ENCODE results near the gene GPR84. TPM values are rescaled to one million over a fixed set of nuclear protein-coding genes. Genes with fewer than 3 reads are reported as not detected.

Gene GPR84
- total and polyA plus RNA-seq, 10 of the 15 experiments (the other 5 are each of a cell fraction or from before 2014, with no cell fraction given) = 0.37 to 4.7 (median 2.6) TPM

DNA sequence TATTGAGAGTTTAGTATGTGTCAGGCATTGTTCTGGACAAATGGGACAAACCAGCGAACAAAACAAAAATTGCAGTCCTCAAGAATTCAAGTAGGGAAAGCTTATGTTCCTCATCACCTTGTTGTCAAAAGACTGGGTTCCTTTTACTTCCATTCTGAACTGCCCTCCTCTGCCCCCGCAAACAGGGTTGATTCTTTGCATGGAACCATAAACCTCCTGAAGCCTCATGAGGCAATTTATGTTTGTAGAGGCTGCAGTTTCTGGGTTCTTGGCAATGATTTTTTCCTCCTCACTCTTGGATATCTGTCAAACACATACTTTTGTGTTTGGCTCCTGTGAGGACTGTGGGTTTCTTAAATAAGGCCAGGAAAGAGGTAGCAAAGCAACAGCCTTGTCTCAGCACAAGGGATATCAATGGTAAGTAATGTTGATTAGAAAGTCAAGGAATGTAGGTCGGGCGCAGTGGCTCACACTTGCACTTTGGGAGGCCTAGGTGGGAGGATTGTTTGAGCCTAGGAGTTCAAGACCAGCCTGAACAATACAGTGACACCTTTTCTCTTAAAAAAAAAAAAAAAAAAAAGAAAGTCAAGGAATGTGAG is 25.5 kb downstream of the GPR84 start:
- in situ Hi-C loops (cut with MboI) (no loop called here), intact Hi-C loops (cut with micrococcal nuclease; ENCODE audit: unreplicated experiment) (no loop called here)
- no peaks in the 10 kb centered on the region; the same call in 1 of the 2 replicates for H3K79me2 ChIP-seq (ENCODE audit: control insufficient read depth, insufficient read depth, low read length)
- RAD21 ChIA-PET (ENCODE audit: unreplicated experiment) = interaction anchor here (0.6 to 1.4 kb wide), 2 partner anchors 12 to 20 kb away, joined by 3 to 4 read pairs; no protein-coding TSS in a partner anchor
- H3K27me3 ChIP-seq (replicated peaks in 1 of 2; ENCODE audit: control insufficient read depth in 2 of 2, insufficient read depth in 2 of 2, low read length in 1 of 2) = no peaks in the 10 kb centered on the region
- no peaks in the 10 kb centered on the region for H4K20me1 ChIP-seq (ENCODE audit: control insufficient read depth, insufficient read depth)
- H3K4me3 ChIP-seq = no peak overlapping the region
- no peak for FAIRE-seq
- no peak for DNase-seq (ENCODE audit: low read depth, low spot score)
- no peak for ATAC-seq
- H3K9ac ChIP-seq (ENCODE audit: control insufficient read depth, insufficient read depth, low read length) = no peak overlapping the region
- no peak overlapping the region for H3K27ac ChIP-seq (ENCODE audit: control insufficient read depth, insufficient read depth)
- TF ChIP-seq TAF1 (IDR thresholded peaks at IDR 0.05; ENCODE audit: borderline replicate concordance, low read depth, low read length) = no peak
- no peak for TF ChIP-seq CREB1 (IDR thresholded peaks at IDR 0.05; ENCODE audit: low read depth)
- no peak for TF ChIP-seq SP1 (IDR thresholded peaks at IDR 0.05; ENCODE audit: low read depth, low read length)
- TF ChIP-seq, protein P1, sequence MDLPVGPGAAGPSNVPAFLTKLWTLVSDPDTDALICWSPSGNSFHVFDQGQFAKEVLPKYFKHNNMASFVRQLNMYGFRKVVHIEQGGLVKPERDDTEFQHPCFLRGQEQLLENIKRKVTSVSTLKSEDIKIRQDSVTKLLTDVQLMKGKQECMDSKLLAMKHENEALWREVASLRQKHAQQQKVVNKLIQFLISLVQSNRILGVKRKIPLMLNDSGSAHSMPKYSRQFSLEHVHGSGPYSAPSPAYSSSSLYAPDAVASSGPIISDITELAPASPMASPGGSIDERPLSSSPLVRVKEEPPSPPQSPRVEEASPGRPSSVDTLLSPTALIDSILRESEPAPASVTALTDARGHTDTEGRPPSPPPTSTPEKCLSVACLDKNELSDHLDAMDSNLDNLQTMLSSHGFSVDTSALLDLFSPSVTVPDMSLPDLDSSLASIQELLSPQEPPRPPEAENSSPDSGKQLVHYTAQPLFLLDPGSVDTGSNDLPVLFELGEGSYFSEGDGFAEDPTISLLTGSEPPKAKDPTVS (IDR thresholded peaks at IDR 0.05; ENCODE audit: low read depth, low read length) = no peak
- TF ChIP-seq JUND (IDR thresholded peaks at IDR 0.05; ENCODE audit: low read depth, low read length) = no peak
- no peak for TF ChIP-seq SMAD5 (IDR thresholded peaks at IDR 0.05; ENCODE audit: low read depth)
- TF ChIP-seq, protein P2, sequence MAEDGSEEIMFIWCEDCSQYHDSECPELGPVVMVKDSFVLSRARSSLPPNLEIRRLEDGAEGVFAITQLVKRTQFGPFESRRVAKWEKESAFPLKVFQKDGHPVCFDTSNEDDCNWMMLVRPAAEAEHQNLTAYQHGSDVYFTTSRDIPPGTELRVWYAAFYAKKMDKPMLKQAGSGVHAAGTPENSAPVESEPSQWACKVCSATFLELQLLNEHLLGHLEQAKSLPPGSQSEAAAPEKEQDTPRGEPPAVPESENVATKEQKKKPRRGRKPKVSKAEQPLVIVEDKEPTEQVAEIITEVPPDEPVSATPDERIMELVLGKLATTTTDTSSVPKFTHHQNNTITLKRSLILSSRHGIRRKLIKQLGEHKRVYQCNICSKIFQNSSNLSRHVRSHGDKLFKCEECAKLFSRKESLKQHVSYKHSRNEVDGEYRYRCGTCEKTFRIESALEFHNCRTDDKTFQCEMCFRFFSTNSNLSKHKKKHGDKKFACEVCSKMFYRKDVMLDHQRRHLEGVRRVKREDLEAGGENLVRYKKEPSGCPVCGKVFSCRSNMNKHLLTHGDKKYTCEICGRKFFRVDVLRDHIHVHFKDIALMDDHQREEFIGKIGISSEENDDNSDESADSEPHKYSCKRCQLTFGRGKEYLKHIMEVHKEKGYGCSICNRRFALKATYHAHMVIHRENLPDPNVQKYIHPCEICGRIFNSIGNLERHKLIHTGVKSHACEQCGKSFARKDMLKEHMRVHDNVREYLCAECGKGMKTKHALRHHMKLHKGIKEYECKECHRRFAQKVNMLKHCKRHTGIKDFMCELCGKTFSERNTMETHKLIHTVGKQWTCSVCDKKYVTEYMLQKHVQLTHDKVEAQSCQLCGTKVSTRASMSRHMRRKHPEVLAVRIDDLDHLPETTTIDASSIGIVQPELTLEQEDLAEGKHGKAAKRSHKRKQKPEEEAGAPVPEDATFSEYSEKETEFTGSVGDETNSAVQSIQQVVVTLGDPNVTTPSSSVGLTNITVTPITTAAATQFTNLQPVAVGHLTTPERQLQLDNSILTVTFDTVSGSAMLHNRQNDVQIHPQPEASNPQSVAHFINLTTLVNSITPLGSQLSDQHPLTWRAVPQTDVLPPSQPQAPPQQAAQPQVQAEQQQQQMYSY (CRISPR knock-in tag; IDR thresholded peaks at IDR 0.05) = no peak
- TF ChIP-seq CBX5 (IDR thresholded peaks at IDR 0.05; ENCODE audit: low read depth) = no peak
- TF ChIP-seq MYC (IDR thresholded peaks at IDR 0.05; ENCODE audit: insufficient read depth, insufficient read length, insufficient replicate concordance, low read length, severe bottlenecking) = no peak
- no peak for TF ChIP-seq EED (IDR thresholded peaks at IDR 0.05; ENCODE audit: low read depth)
- TF ChIP-seq TBL1XR1 (IDR thresholded peaks at IDR 0.05; ENCODE audit: low read depth, low read length) = no peak
- no peak for TF ChIP-seq SRF (IDR thresholded peaks at IDR 0.05; ENCODE audit: low read depth in 2 of 2, low read length in 2 of 2)
- TF ChIP-seq RELA (IDR thresholded peaks at IDR 0.05; ENCODE audit: borderline replicate concordance, partially characterized antibody) = no peak
- TF ChIP-seq, protein P3, sequence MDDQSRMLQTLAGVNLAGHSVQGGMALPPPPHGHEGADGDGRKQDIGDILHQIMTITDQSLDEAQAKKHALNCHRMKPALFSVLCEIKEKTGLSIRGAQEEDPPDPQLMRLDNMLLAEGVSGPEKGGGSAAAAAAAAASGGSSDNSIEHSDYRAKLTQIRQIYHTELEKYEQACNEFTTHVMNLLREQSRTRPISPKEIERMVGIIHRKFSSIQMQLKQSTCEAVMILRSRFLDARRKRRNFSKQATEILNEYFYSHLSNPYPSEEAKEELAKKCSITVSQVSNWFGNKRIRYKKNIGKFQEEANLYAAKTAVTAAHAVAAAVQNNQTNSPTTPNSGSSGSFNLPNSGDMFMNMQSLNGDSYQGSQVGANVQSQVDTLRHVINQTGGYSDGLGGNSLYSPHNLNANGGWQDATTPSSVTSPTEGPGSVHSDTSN (IDR thresholded peaks at IDR 0.05; ENCODE audit: insufficient replicate concordance, low read depth, low read length) = no peak
- TF ChIP-seq MTA3 (IDR thresholded peaks at IDR 0.05; ENCODE audit: borderline replicate concordance, low read length) = no peak
- no peak for TF ChIP-seq PAX5 (IDR thresholded peaks at IDR 0.05; ENCODE audit: borderline replicate concordance, low read depth, low read length)
- no peak for TF ChIP-seq ZSCAN29 (IDR thresholded peaks at IDR 0.05)
- POLR2A ChIA-PET = no interaction called here
- no peak overlapping the region for H2AFZ ChIP-seq (ENCODE audit: control insufficient read depth, low read depth, low read length)
- H3K36me3 ChIP-seq (ENCODE audit: control insufficient read depth in 2 of 2, insufficient read depth in 2 of 2, low read length in 1 of 2) = peaks cover 4 to 13% of the 10 kb centered on the region in 2 experiments
- peaks cover 7% of the 10 kb centered on the region for H3K4me1 ChIP-seq (ENCODE audit: control insufficient read depth, insufficient read depth, low read length)
- 100% methylated on average over 4 of the region's 4 CpGs for WGBS (ENCODE audit: insufficient coverage, insufficient replicate concordance, low lambda C conversion rate, missing lambda C conversion rate)
- no TSS peak for BruUV-seq (replicated peaks)
- no peak overlapping the region for H3K4me2 ChIP-seq (ENCODE audit: control insufficient read depth, insufficient read depth)
- CTCF ChIA-PET = interaction anchor here (2.3 to 6.3 kb wide), 6 partner anchors 12 to 45 kb away, joined by 6 to 80 read pairs (median 32); partner anchors contain the start of gene COPZ1
- H3K9me3 ChIP-seq (replicated peaks; ENCODE audit: control insufficient read depth, insufficient read depth, low read length) = no peaks in the 10 kb centered on the region
- SMC1A ChIA-PET (ENCODE audit: uncharacterized antibody, unreplicated experiment) = interaction anchor here (0.6 to 4.1 kb wide), 8 partner anchors 11 to 99 kb away, joined by 3 to 19 read pairs (median 5); partner anchors contain the start of genes COPZ1 and HNRNPA1

All from GM12878 (cell line).